Loucy (cell line): ENCODE data around the gene FBXO42.

Experiments used
- CTCF ChIP-seq: fragments of 200-600 bp; sonication (generic); conservative IDR thresholded peaks from 2 replicates; pipeline ENCODE4 v1.5.1; 2014; ENCODE audit warnings: mild to moderate bottlenecking, antibody characterized with exemption, low read length
- EZH2phosphoT487 ChIP-seq: fragments of 200-600 bp; IDR thresholded peaks from 2 replicates; pipeline ENCODE4 v1.6.1; 2018; ENCODE audit warnings: antibody characterized with exemption, mild to moderate bottlenecking, moderate library complexity, borderline replicate concordance

DNA sequence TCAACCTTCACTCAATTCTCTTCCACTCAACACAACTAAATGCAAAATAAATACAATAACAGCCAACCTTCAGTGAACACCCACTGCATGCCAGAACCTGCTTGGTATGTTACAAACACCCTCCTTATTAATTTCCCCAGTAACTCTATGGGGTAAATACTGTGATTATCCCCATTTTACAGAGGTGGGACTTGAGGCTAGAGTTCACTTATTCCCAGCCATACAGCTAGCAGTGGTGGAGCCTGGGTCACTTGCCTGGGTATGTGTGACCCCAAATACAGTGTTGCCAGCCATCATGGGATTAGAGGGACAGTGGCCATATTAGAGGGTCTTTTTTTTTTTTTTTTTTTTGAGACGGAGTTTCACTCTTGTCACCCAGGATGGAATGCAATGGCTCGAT is 116.9 kb downstream of the FBXO42 start:
- TF ChIP-seq CTCF (no peak), EZH2phosphoT487 (no peak)
